H9 (cell line): ENCODE measurements around the gene NPDC1. TPM values are rescaled to one million over a fixed set of nuclear protein-coding genes. Genes with fewer than 3 reads are reported as not detected.

Source experiments
- DNase-seq: peaks from one replicate; pipeline ENCODE4 v3.0.0-alpha.2; 2017
- H2AFZ ChIP-seq: one replicate; pipeline ENCODE4 v1.6.1; 2013; ENCODE audit warnings: mild to moderate bottlenecking, low read length, control low read depth, moderate library complexity
- H2AK5ac ChIP-seq: 2 replicates; pipeline ENCODE4 v1.6.1; 2013; ENCODE audit warnings: low read length, control low read depth, mixed read lengths; ENCODE audit not compliant: insufficient read length
- H2BK120ac ChIP-seq: one replicate; pipeline ENCODE4 v1.6.1; 2013; ENCODE audit warnings: low read depth, mild to moderate bottlenecking, low read length, control low read depth, inconsistent platforms; ENCODE audit not compliant: poor library complexity, severe bottlenecking
- H2BK12ac ChIP-seq: 2 replicates; pipeline ENCODE4 v1.6.1; 2013; ENCODE audit warnings: low read length, control low read depth, mixed read lengths, low read depth; ENCODE audit not compliant: insufficient read length
- H2BK15ac ChIP-seq: 2 replicates; pipeline ENCODE4 v1.6.1; 2013; ENCODE audit warnings: low read depth, low read length, control low read depth
- H2BK20ac ChIP-seq: one replicate; pipeline ENCODE4 v1.6.1; 2013; ENCODE audit warnings: low read depth, mild to moderate bottlenecking, low read length, control low read depth, inconsistent platforms; ENCODE audit not compliant: poor library complexity, severe bottlenecking
- H2BK5ac ChIP-seq: 2 replicates; pipeline ENCODE4 v1.6.1; 2013; ENCODE audit warnings: low read length, control low read depth, mixed read lengths; ENCODE audit not compliant: insufficient read length
- H3K14ac ChIP-seq: 2 replicates; pipeline ENCODE4 v1.6.1; 2013; ENCODE audit warnings: low read length, control low read depth; ENCODE audit not compliant: insufficient read depth
- H3K18ac ChIP-seq: 2 replicates; pipeline ENCODE4 v1.6.1; 2013; ENCODE audit warnings: low read depth, mild to moderate bottlenecking, mixed read lengths, low read length, control low read depth; ENCODE audit not compliant: insufficient read length
- H3K23ac ChIP-seq: 2 replicates; pipeline ENCODE4 v1.6.1; 2013; ENCODE audit warnings: low read length, control low read depth, mixed read lengths, low read depth; ENCODE audit not compliant: insufficient read length
- H3K23me2 ChIP-seq: 2 replicates; pipeline ENCODE4 v1.6.1; 2013; ENCODE audit warnings: low read depth, mild to moderate bottlenecking, mixed read lengths, low read length, control low read depth; ENCODE audit not compliant: insufficient read length, poor library complexity, severe bottlenecking
- H3K27ac ChIP-seq: 2 replicates; pipeline ENCODE4 v1.5.1; 2013; ENCODE audit warnings: low read length, control low read depth, mixed read lengths, low read depth; ENCODE audit not compliant: insufficient read length
- H3K27me3 ChIP-seq: 2 replicates; pipeline ENCODE4 v1.6.1; 2013; ENCODE audit warnings: low read length, control low read depth, inconsistent platforms; ENCODE audit not compliant: insufficient read depth
- H3K4ac ChIP-seq: 2 replicates; pipeline ENCODE4 v1.6.1; 2013; ENCODE audit warnings: low read depth, mild to moderate bottlenecking, control low read depth, inconsistent platforms, low read length, moderate library complexity
- H3K4me1 ChIP-seq: 2 replicates; pipeline ENCODE4 v1.6.1; 2013; ENCODE audit warnings: low read length, control low read depth, inconsistent platforms; ENCODE audit not compliant: insufficient read depth
- H3K4me2 ChIP-seq: 2 replicates; pipeline ENCODE4 v1.6.1; 2013; ENCODE audit warnings: low read length, control low read depth, mixed read lengths; ENCODE audit not compliant: insufficient read length, insufficient read depth
- H3K56ac ChIP-seq: 2 replicates; pipeline ENCODE4 v1.6.1; 2013; ENCODE audit warnings: low read depth, mild to moderate bottlenecking, mixed read lengths, low read length, control low read depth; ENCODE audit not compliant: insufficient read length
- H3K79me1 ChIP-seq: 2 replicates; pipeline ENCODE4 v1.6.1; 2013; ENCODE audit warnings: low read depth, mild to moderate bottlenecking, moderate library complexity, low read length, control low read depth, inconsistent platforms; ENCODE audit not compliant: insufficient read depth, poor library complexity, severe bottlenecking
- H3K79me2 ChIP-seq: 2 replicates; pipeline ENCODE4 v1.6.1; 2013; ENCODE audit warnings: low read length, control low read depth, inconsistent platforms; ENCODE audit not compliant: insufficient read depth
- H3K9ac ChIP-seq: 2 replicates; pipeline ENCODE4 v1.6.1; 2013; ENCODE audit warnings: low read length, control low read depth, mixed read lengths; ENCODE audit not compliant: insufficient read length; ENCODE audit errors: extremely low read depth
- H3K9me3 ChIP-seq: one replicate; pipeline ENCODE4 v1.6.1; 2013; ENCODE audit warnings: low read depth, low read length, inconsistent platforms; ENCODE audit not compliant: control insufficient read depth
- H3T11ph ChIP-seq: one replicate; pipeline ENCODE4 v1.6.1; 2013; ENCODE audit warnings: mild to moderate bottlenecking, low read length, control low read depth, inconsistent platforms
- H4K20me1 ChIP-seq: one replicate; pipeline ENCODE4 v1.6.1; 2013; ENCODE audit not compliant: control insufficient read depth, insufficient read length, insufficient read depth
- H4K5ac ChIP-seq: 2 replicates; pipeline ENCODE4 v1.6.1; 2013; ENCODE audit warnings: low read depth, mild to moderate bottlenecking, mixed read lengths, low read length, control low read depth; ENCODE audit not compliant: insufficient read length
- H4K8ac ChIP-seq: replicated peaks from 2 replicates; pipeline ENCODE4 v1.6.1; 2013; ENCODE audit warnings: low read length, control low read depth, mixed read lengths, low read depth; ENCODE audit not compliant: insufficient read length
- H4K91ac ChIP-seq: 2 replicates; pipeline ENCODE4 v1.6.1; 2013; ENCODE audit warnings: low read depth, mild to moderate bottlenecking, moderate library complexity, mixed read lengths, low read length, control low read depth; ENCODE audit not compliant: insufficient read length
- H3K27ac Mint-ChIP-seq, 3 experiments: 2 replicates in 2 of 3; 3 replicates in 1 of 3; pipeline ENCODE4 v1.8.0; 2020 to 2021; ENCODE audit warnings: mixed read lengths in 3 of 3, mild to moderate bottlenecking in 1 of 3, moderate library complexity in 1 of 3
- H3K27me3 Mint-ChIP-seq: 2 replicates; pipeline ENCODE4 v1.8.0; 2021; ENCODE audit warnings: low read depth, mild to moderate bottlenecking, moderate library complexity, mixed read lengths
- H3K36me3 Mint-ChIP-seq, 3 experiments: 2 replicates in 2 of 3; 3 replicates in 1 of 3; pipeline ENCODE4 v1.8.0; 2020 to 2021; ENCODE audit warnings: low read depth in 3 of 3, mixed read lengths in 3 of 3; ENCODE audit not compliant: insufficient read depth in 1 of 3
- H3K4me1 Mint-ChIP-seq, 2 experiments: 2 replicates each; pipeline ENCODE4 v1.8.0; 2020; ENCODE audit warnings: mixed read lengths in 2 of 2
- H3K4me3 Mint-ChIP-seq, 2 experiments: 2 replicates in 1 of 2; 3 replicates in 1 of 2; pipeline ENCODE4 v1.8.0; 2020 to 2021; ENCODE audit warnings: mild to moderate bottlenecking in 2 of 2, mixed read lengths in 2 of 2, moderate library complexity in 1 of 2
- H3K9me3 Mint-ChIP-seq, 2 experiments: 2 replicates in 1 of 2; 3 replicates in 1 of 2; pipeline ENCODE4 v1.8.0; 2020; ENCODE audit warnings: mild to moderate bottlenecking in 2 of 2, mixed read lengths in 2 of 2, moderate library complexity in 1 of 2
- CTCF ChIP-seq: fragments of 200-600 bp; sonication (generic); conservative IDR thresholded peaks from 3 replicates; pipeline ENCODE4 v1.8.0; 2021; ENCODE audit warnings: antibody characterized with exemption, mild to moderate bottlenecking
- WGBS: extraction: QIAGEN DNeasy Blood & Tissue Kit; methylation state at CpG from one replicate; pipeline ENCODE4 v1.1.7; 2013; ENCODE audit warnings: missing lambda C conversion rate, low lambda C conversion rate, mixed read lengths; ENCODE audit not compliant: insufficient read length; ENCODE audit errors: extremely low coverage; 5-methylcytosine and 5-hydroxymethylcytosine counted together
- total RNA-seq: library from RNA; stranded (reverse); gene quantifications from 2 replicates; pipeline ENCODE4 v1.2.1, GENCODE V29; 2021

Gene NPDC1
- total RNA-seq, 1 experiment from 2014 or later: 57.6 TPM

GRCh38 chr9:137048655-137049543 lies 2.9 kb upstream of the NPDC1 start:
- Histone ChIP-seq H2AFZ (no peak overlapping the region), H3K4ac (no peak overlapping the region), H3K9ac (no peak overlapping the region), H3K79me2 (0 out of 2 replicates have a peak, but pooled peaks cover 2% of the 10 kb centered on the region), H3K27ac (no peak overlapping the region), H3K23me2 (peaks cover 11% of the 10 kb centered on the region), H3K79me1 (no peaks in the 10 kb centered on the region), H4K5ac (no peak overlapping the region), H4K20me1 (no peaks in the 10 kb centered on the region), H3K4me2 (no peak overlapping the region), H2AK5ac (no peak overlapping the region), H3K56ac (no peak overlapping the region), H3T11ph (no peak overlapping the region), H3K23ac (no peak overlapping the region), H3K4me1 (no peaks in the 10 kb centered on the region), H3K18ac (no peak overlapping the region), H4K8ac (no peak overlapping the region), H4K91ac (no peak overlapping the region), H3K9me3 (no peaks in the 10 kb centered on the region), H2BK5ac (no peak overlapping the region), H2BK12ac (no peak overlapping the region), H2BK15ac (no peak overlapping the region), H3K14ac (no peak overlapping the region), H2BK20ac (no peak overlapping the region), H2BK120ac (no peak overlapping the region), H3K27me3 (peaks cover 7% of the 10 kb centered on the region; the same call in 1 of the 2 replicates)
- peak; percentile 74 for DNase-seq
- peaks cover 5 to 10% of the 10 kb centered on the region in 2 experiments for H3K4me1 Mint-ChIP-seq
- H3K36me3 Mint-ChIP-seq: no peaks in the 10 kb centered on the region
- no peaks in the 10 kb centered on the region for H3K9me3 Mint-ChIP-seq
- no peak for TF ChIP-seq CTCF
- H3K4me3 Mint-ChIP-seq: no peak overlapping the region
- no peak overlapping the region for H3K27ac Mint-ChIP-seq
- peaks cover 71% of the 10 kb centered on the region for H3K27me3 Mint-ChIP-seq
- no CpG with 5 or more reads among the region's 72 CpGs for WGBS
